Stimulated activated CD4-positive, alpha-beta T cell treated with anti-CD3 and anti-CD28 coated beads, Interleukin-4, amount 100 ng/mL, for 1 hour (primary cell): Measurements from ENCODE around the gene ILK.

ENCODE experiments used
- DNase-seq: peaks from one replicate; pipeline ENCODE4 v3.0.0-alpha.2; 2020

The ILK gene

GRCh38 chr11:6574816-6575715 lies 28.5 kb upstream of the ILK start:
- no peak for DNase-seq

GRCh38 chr11:6576471-6577373 lies 26.9 kb upstream of the ILK start:
- DNase-seq: no peak

- DNase-seq: no peak
Observed at GRCh38 chr11:6578134-6578533, 25.4 kb upstream of the ILK start.

DNA sequence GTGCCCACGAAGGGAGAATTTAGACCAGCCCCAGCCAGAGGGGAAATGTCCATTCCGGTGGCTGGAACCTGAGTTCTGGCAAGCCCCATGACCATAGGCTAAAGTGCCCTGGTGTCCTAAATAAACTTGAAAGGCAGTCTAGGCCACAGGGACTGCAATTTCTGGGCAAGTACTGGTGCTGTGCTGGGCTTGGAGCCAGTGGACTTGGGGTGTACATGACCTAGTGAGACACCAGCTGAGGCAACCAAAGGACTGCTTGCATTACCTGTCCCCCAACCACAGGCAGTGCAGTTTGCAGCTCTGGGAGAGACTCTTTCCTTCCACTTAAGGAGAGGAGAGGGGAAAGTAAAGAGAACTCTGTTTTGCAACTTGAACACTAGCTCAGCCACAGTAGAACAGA lies 23.9 kb upstream of the ILK start:
- DNase-seq: no peak

- DNase-seq: no peak
Observed at GRCh38 chr11:6583584-6583983, 20.0 kb upstream of the ILK start.

DNA sequence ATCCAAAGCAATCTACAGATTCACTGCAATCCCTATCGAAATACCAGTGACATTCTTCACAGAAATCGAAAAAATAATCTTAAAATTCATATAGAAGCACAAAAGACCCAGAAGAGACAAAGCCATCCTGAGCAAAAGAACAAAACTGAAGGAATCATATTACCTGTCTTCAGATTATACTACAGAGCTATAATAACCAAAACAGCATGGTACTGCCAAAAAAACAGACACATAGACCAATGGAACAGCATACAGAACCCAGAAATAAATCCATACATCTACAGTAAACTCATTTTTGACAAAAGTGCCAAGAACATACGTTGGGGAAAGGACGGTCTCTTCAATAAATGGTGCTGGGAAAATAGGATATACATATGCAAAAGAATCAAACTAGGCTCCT lies 19.0 kb upstream of the ILK start:
- DNase-seq: no peak

GRCh38 chr11:6586434-6587359 lies 16.9 kb upstream of the ILK start:
- no peak for DNase-seq

DNA sequence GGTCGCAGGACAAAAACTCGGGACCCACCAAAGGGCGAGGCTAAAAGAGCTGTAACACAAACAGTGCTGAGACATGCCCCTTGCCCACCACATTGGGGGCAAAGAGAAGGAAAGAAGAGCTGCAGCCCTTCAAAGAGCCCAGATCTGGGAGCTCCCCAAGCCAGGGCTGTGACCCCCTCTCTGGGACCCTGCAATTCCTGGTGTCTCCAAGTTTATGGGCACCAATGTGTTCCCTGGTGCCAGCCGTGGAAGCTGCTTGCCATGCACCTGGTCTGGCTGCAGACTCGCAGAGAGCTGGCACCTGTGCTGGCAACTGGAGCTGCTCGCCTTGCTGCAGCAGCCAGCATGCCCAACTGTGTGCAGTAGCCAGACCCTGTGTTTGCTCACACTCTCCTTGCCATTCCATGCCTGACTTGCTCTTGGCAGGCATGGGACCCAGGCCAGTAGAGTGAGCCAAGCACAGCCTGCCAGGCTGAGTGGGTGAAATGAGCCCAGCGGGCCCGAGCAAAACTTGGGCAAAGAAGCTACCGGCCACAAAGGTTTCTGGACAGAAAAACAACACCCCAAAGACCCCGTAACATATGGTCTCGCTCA lies 16.1 kb upstream of the ILK start:
- DNase-seq: no peak

- no peak for DNase-seq
Observed at GRCh38 chr11:6588018-6588417, 15.6 kb upstream of the ILK start.

DNA sequence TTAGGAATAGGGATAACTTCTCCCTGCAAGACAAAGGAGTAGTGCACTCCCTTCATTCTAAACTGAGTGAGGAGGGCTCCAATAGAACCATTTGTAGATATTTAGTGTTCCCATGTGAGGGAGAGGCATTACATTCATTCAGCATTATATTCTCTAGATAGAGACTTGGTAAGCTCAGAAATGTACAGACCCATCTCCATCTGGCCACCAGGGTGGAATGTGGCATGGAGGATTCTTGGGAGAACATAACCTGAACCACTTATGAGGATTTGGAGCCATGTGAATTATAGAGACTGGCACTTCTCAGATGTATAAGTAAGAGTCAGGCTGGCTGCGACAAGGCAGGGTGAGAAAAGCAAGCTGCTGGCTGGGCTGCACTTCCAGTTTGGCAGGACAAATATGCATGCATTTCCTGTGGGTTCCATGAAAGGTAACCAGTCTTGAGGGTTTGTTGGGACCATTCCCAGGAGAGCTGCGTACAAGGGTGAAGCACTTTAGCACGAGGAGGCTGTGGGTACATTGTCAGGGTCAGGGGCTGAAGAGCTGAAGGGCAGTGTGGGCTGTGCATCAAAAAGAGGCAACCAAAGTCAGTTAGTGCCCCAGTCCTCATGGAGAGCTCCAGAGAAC lies 9.3 kb upstream of the ILK start:
- DNase-seq: no peak

GRCh38 chr11:6596239-6596877 lies 7.2 kb upstream of the ILK start:
- DNase-seq: no peak

DNA sequence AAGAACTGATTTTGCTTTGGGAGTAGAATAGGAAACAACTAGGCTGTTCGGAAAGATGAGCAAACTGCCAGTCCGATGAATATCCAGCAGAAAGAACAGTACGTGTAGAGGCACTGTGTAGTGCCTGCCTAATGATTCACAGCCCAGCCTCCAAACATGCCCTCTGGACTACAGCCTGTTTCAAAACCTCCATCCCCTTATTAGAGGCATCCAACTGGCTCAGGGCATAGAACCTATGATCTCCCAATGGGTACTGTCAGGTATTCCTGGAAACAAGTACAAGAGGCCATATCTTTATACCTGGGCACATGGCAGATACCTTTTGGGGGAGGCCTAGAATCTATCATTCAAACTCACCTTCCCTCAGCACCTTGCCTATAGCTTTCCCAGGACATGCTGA lies 5.0 kb upstream of the ILK start:
- DNase-seq: no peak

- DNase-seq: no peak
Observed at GRCh38 chr11:6599449-6599848, 4.1 kb upstream of the ILK start.

GRCh38 chr11:6599881-6600390 lies 3.6 kb upstream of the ILK start:
- DNase-seq: no peak

DNA sequence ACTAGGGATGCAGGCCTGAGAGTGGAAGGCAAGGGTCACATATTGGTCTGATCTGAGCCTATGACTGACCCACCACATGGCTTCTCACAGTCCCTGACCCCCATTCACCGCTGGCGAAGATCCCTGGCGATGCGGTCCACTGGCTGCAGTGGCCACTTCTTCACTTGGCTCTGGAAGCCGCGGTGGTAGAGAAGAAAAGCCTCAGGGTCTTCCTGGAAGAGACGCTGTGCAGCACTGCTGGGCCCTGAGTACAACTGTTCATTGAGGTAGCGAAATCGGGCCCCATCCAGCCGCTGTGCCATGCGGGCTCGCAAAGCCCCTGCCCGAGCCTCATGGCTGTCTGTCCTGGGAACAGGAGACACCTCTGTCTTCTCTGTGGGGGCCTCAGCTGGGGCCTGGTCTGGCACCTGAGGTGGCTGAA lies 2.5 kb upstream of the ILK start:
- DNase-seq: no peak

DNA sequence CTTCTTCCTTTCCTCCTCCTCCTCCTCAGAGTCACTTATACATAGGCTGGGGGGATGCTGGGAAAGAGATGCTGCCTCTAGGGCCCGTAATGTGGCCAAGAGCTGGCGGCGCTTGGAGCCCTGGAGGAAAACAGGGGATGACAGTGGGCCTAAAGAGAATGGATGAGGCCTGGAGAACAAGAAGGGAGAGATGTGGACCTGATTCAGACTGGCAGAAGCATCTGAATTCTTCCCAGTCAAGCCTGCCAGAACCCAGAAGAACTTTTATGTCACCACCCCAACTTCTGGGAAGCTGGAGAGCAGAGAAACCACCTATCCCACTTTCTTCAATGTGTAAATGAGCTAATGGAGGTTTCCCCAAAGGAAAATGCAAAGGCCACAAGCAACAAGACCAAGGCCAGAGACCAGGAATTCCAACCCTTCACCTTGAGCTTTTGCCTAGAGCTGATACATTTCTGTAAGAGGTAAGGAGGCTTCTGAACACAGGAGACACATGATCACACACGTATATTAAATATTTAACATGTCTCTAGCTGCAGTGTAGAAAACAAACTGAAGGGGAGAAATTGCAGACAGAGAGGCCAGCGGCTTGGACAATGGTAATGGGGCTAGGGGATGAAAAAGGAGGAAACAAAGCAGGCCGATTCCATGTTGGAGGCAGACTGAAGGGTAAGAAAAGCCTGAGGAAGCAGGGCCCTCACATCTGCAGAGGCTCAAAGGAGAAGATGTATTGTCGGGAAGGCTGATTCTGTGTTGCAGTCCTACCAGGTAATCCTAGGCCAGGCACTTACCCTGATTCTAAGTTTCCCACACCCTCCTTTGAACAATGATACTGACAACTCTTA lies 1.3 kb upstream of the ILK start:
- no peak for DNase-seq

DNA sequence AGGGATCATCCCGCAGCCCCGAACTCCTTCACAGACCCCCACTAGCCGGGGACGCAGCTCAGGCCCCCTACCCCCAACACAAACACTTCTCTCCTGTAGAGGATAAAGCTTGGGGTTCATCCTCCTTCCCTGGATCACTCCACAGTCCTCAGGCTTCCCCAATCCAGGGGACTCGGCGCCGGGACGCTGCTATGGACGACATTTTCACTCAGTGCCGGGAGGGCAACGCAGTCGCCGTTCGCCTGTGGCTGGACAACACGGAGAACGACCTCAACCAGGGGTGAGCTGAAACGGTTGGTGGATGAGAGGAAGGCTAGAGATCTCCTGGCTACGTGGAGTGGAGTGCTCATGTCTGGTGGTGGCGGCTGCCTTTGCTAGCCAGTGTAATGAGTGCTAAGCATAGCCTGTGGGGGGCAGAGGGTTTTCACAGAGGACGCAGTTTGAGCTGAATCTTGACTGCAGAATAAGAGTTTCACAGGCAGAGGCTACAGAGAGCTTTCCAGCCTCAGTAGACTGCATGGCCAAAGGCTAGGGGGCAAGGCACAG lies 580 bp downstream of the ILK start:
- peak; percentile 45 for DNase-seq

GRCh38 chr11:6604790-6605189 lies 1.2 kb downstream of the ILK start:
- no peak for DNase-seq

- DNase-seq: peak; percentile 24
Observed at GRCh38 chr11:6606471-6607189, 3.1 kb downstream of the ILK start.
